NT2/D1 (cell line): Measurements from ENCODE around the gene ZDHHC8.

Experiments
- SUZ12 ChIP-seq: IDR thresholded peaks from 2 replicates; pipeline ENCODE4 v1.6.1; 2011; ENCODE audit not compliant: insufficient read length, insufficient read depth; ENCODE audit errors: extremely low read depth
- YY1 ChIP-seq: IDR thresholded peaks from 2 replicates; pipeline ENCODE4 v1.6.1; 2011; ENCODE audit not compliant: insufficient read length, insufficient read depth

- TF ChIP-seq SUZ12 (no peak), YY1 (no peak)
Observed at GRCh38 chr22:20186871-20187546, 55.4 kb downstream of the ZDHHC8 start.
